CD4-positive, alpha-beta T cell treated with Interleukin-6 at 100 ng/mL for 8 hours (primary cell): ENCODE results near the gene BAZ2B.

Experiments used
- DNase-seq: peaks from one replicate; pipeline ENCODE4 v3.0.0-alpha.2; 2020; ENCODE audit warnings: mixed read lengths, low spot score

The BAZ2B gene

GRCh38 chr2:159614534-159615366 lies 1.6 kb downstream of the BAZ2B start:
- no peak for DNase-seq

GRCh38 chr2:159613651-159614285 lies 2.6 kb downstream of the BAZ2B start:
- DNase-seq, result no peak

GRCh38 chr2:159613091-159613490 lies 3.3 kb downstream of the BAZ2B start:
- no peak for DNase-seq

GRCh38 chr2:159612255-159612901 lies 4.0 kb downstream of the BAZ2B start:
- no peak for DNase-seq

GRCh38 chr2:159609811-159610549 lies 6.4 kb downstream of the BAZ2B start:
- no peak for DNase-seq

GRCh38 chr2:159608723-159609308 lies 7.5 kb downstream of the BAZ2B start:
- DNase-seq, result no peak

- no peak for DNase-seq
Measured at GRCh38 chr2:159608108-159608507, 8.2 kb downstream of the BAZ2B start.

GRCh38 chr2:159606287-159606686 lies 10.1 kb downstream of the BAZ2B start:
- no peak for DNase-seq

GRCh38 chr2:159605441-159606178 lies 10.7 kb downstream of the BAZ2B start:
- no peak for DNase-seq

- no peak for DNase-seq
Measured at GRCh38 chr2:159604159-159604558, 12.2 kb downstream of the BAZ2B start.

- DNase-seq, result no peak
Measured at GRCh38 chr2:159600752-159601151, 15.6 kb downstream of the BAZ2B start.

GRCh38 chr2:159595410-159596046 lies 20.8 kb downstream of the BAZ2B start:
- DNase-seq, result no peak

- no peak for DNase-seq
Measured at GRCh38 chr2:159592441-159592840, 23.9 kb downstream of the BAZ2B start.

- DNase-seq, result no peak
Measured at GRCh38 chr2:159591221-159591620, 25.1 kb downstream of the BAZ2B start.

- DNase-seq, result no peak
Measured at GRCh38 chr2:159589286-159589685, 27.1 kb downstream of the BAZ2B start.

- DNase-seq, result no peak
Measured at GRCh38 chr2:159586034-159586433, 30.3 kb downstream of the BAZ2B start.

- DNase-seq, result no peak
Measured at GRCh38 chr2:159585622-159586021, 30.7 kb downstream of the BAZ2B start.

- DNase-seq, result no peak
Measured at GRCh38 chr2:159584796-159585195, 31.6 kb downstream of the BAZ2B start.

GRCh38 chr2:159573846-159574606 lies 42.3 kb downstream of the BAZ2B start:
- no peak for DNase-seq

GRCh38 chr2:159573294-159573693 lies 43.1 kb downstream of the BAZ2B start:
- no peak for DNase-seq
